Prostate gland (tissue), 2 donors: ENCODE results near the gene THRB.

Experiments used
- POLR2A ChIP-seq: fragments of 450-650 bp; IDR thresholded peaks from one replicate; pipeline ENCODE4 v1.6.1; 2016; ENCODE audit warnings: antibody characterized with exemption, mild to moderate bottlenecking
- POLR2AphosphoS5 ChIP-seq: sonication (generic); formaldehyde crosslinking; IDR thresholded peaks from one replicate; pipeline ENCODE4 v1.6.1; 2017; ENCODE audit warnings: antibody characterized with exemption
- TF ChIP-seq, protein P1 (sequence below), 4 experiments: fragments of 200-600 bp in 2 of 4; fragments of 450-650 bp in 2 of 4; sonication (generic) in 2 of 4; IDR thresholded peaks; 1 replicate in 3 of 4; 2 replicates in 1 of 4; pipeline ENCODE4 v1.5.1; 2016 to 2019; ENCODE audit warnings: antibody characterized with exemption in 4 of 4, mild to moderate bottlenecking in 2 of 4, moderate library complexity in 2 of 4

DNA sequence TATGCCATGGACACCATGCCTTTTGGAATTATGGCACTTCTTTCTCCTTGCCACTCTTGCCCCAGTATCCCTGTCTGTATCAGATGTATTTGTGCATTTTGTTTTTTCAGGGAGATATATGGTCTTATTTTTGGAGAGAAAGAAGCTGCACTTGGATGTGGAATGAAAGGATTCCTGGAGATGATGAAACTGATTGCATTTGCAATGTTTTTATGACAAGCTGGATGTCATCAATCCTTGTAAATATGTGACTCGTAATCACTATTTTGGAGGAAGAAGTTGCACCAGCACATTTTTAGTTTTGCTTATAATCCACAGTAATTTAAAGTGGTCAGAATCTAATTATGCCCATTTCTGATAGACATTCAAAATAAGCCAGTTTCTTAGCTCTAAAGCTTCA lies 384.6 kb downstream of the THRB start:
- TF ChIP-seq, protein P1, sequence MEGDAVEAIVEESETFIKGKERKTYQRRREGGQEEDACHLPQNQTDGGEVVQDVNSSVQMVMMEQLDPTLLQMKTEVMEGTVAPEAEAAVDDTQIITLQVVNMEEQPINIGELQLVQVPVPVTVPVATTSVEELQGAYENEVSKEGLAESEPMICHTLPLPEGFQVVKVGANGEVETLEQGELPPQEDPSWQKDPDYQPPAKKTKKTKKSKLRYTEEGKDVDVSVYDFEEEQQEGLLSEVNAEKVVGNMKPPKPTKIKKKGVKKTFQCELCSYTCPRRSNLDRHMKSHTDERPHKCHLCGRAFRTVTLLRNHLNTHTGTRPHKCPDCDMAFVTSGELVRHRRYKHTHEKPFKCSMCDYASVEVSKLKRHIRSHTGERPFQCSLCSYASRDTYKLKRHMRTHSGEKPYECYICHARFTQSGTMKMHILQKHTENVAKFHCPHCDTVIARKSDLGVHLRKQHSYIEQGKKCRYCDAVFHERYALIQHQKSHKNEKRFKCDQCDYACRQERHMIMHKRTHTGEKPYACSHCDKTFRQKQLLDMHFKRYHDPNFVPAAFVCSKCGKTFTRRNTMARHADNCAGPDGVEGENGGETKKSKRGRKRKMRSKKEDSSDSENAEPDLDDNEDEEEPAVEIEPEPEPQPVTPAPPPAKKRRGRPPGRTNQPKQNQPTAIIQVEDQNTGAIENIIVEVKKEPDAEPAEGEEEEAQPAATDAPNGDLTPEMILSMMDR (IDR thresholded peaks at IDR 0.05) = no peak
- TF ChIP-seq POLR2A = no peak
- no peak for TF ChIP-seq POLR2AphosphoS5
